GM12875 (cell line): Measurements from ENCODE around the gene CREB5.

Source experiments
- H3K4me3 ChIP-seq: one replicate; pipeline ENCODE4 v1.5.1; 2011; ENCODE audit warnings: low read depth, low read length, control low read depth
- TF ChIP-seq, protein P1 (sequence below): IDR thresholded peaks from 2 replicates; pipeline ENCODE4 v1.5.1; 2011; ENCODE audit warnings: low read depth, mild to moderate bottlenecking, control low read depth, inconsistent platforms, low read length, moderate library complexity, borderline replicate concordance; ENCODE audit not compliant: insufficient read depth

The CREB5 gene

DNA sequence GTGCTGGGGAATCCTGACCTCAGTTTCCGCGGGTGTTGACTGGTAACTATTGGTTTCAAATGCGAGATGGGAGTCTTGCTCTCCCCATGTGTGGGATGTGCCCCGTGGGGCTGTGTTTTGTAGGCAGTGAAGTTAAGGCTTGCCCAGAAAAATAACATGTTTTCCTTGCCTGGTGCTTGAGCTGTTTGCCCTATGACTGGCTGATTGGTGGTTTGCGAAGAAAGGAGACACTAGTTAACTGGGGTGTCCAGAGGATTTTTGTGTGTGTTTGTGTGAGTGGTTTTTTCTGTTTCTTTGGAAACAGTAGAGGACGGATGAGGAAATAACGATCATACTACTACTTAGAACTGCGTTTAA lies 61.9 kb downstream of the CREB5 start:
- TF ChIP-seq, protein P1, sequence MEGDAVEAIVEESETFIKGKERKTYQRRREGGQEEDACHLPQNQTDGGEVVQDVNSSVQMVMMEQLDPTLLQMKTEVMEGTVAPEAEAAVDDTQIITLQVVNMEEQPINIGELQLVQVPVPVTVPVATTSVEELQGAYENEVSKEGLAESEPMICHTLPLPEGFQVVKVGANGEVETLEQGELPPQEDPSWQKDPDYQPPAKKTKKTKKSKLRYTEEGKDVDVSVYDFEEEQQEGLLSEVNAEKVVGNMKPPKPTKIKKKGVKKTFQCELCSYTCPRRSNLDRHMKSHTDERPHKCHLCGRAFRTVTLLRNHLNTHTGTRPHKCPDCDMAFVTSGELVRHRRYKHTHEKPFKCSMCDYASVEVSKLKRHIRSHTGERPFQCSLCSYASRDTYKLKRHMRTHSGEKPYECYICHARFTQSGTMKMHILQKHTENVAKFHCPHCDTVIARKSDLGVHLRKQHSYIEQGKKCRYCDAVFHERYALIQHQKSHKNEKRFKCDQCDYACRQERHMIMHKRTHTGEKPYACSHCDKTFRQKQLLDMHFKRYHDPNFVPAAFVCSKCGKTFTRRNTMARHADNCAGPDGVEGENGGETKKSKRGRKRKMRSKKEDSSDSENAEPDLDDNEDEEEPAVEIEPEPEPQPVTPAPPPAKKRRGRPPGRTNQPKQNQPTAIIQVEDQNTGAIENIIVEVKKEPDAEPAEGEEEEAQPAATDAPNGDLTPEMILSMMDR: no peak

DNA sequence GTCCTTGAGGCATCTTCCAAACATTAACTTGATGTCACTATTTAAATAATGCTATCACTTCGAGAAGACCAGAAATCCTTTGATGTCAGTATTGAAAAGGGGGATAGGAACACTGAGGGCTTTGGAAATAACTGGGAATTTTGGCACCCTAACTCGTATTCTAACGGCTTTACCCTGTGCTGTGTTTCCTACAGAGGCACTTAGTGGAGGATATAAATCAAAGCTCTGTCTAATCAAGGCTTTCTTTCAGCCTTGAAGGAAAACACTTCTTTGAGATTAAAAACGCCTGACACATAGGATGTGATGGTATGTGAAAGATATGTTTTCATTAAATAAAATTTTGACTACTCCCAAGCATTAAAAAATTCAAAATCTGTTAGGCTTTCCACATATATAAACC lies 62.3 kb downstream of the CREB5 start:
- TF ChIP-seq, protein P1: no peak
- no peak overlapping the region for H3K4me3 ChIP-seq

More for the DNA sequence above, 61.9 kb downstream of the CREB5 start:
- H3K4me3 ChIP-seq: no peak overlapping the region

DNA sequence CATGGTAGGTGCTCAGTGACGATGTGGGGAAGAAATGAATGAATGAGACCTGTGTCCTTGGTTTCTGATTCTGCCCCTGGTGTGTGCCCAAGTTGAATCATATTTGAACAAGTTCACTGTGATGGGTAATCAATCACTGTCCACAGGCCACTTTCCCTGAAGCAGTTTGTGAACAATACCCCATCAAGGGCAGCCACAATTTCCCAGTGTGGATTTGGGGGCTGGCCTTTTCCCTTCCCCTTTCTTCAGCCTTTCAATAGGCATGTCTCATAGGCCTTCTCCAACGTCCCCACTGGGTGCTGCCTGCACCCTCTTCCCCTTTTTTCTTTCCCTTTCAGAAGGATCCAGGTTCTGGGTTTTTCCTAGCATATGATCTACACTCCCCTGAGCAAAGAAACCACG lies 64.7 kb downstream of the CREB5 start:
- TF ChIP-seq, protein P1: no peak

DNA sequence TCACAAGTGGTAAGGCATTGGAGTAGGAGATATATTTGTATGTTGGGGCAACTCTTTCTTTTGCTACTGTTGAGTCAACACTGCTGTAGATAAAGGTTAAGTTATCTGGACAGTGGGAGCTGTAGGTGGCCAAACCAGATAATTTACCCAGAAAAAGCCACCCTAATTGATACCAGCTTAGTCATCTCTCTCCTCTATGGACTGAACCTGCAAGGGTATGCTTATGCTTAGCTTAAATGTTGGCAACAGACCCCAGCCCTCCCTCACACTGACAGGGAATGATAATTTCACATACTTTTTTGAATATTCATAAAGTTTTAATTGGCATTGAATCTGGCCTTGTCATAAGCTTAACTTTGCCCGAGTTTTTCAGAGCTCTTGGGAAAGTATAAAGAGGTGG lies 66.3 kb downstream of the CREB5 start:
- H3K4me3 ChIP-seq: no peak overlapping the region

More for the DNA sequence above, 64.7 kb downstream of the CREB5 start:
- no peak overlapping the region for H3K4me3 ChIP-seq

DNA sequence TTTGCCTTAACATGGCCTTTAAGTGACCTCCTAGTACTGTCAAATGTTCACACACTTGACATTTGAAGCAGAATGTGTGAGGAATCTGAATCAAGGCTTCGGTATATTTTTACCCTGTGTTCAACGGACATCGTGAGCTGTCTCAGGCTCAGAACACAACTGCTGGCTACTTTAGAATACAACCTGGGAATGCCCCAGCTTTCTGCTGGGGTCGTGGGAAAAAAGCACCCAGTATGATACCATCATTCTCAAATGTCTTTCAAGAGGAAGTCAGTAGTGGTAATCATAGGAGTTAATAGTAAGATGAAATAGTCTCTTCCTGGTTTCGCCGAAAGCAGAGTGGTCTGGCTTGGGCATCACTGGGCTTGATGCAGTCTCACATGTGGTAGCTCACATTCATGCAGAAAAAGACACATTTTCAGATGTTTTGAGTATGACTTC lies 67.2 kb downstream of the CREB5 start:
- no peak overlapping the region for H3K4me3 ChIP-seq
- TF ChIP-seq, protein P1: no peak

More for the DNA sequence above, 66.3 kb downstream of the CREB5 start:
- TF ChIP-seq, protein P1: no peak

DNA sequence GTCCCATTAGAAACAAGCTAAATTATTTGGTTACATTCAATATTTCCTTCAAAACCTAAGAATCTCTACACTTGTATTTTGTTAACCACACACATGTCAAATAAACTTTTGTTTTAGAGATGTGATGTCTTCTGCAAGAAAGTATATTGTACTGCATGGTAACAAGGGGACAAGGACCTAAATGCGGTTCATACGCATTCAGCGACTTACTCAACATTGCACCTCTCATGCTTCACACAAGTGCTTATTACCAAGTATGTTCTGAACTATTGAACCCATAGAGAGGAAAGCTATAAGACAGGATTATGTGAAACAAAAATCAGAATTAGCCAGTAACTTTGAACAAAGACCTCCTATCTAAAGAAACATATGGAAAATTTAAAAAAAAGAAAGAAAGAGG lies 68.3 kb downstream of the CREB5 start:
- no peak overlapping the region for H3K4me3 ChIP-seq
- TF ChIP-seq, protein P1: no peak

DNA sequence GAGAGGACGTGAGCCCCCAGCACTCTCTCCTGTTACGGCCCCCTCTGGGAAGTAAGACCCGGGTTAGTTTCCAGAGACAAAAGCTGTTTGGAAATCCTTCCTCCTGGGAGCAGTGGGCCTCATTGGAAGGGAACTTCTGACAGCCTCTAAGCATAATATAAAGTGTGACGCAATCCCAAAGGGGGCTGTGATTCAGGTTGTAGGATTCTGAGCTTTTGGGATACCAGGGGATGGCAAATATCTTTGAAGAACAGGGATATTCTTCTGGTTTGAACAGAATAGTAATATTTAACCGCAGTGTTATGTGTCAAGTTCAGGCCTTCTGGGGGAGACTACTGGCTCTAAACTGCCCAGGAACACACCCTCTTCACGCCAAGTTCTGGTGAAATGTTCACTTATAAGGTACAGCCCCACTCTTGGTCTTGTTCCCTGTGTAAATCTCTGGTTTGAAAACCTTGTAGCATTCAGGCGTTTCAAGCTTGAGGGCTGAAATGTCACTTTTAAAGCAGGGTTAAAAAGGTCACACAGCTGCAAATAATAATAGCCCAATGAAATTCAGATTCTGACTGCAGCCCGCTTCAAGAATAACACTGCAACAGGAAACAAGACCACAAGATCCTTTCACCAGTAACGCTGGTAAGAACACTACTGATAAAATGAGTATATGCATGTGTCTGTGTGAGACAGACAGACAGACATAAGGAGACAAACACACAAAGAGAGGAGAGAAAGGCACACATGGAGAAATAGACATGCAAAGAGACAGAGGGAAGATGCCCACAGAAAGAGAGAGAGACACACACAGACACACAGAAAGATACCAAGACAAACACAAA lies 69.0 kb downstream of the CREB5 start:
- TF ChIP-seq, protein P1: no peak
- H3K4me3 ChIP-seq: no peak overlapping the region
